Thoracic aorta (tissue), 2 donors: ENCODE measurements around the gene PPFIBP2. TPM values are rescaled to one million over a fixed set of nuclear protein-coding genes. Genes with fewer than 3 reads are reported as not detected.

ENCODE experiments used
- ATAC-seq: fragments of 150-250 bp; one replicate; pipeline ENCODE4 v1.8.0; 2017; ENCODE audit warnings: low read depth; ENCODE audit not compliant: insufficient number of reproducible peaks, low FRiP score
- DNase-seq: peaks from one replicate; pipeline ENCODE4 v3.0.0-alpha.2; 2020; ENCODE audit warnings: low spot score
- H3K27ac ChIP-seq, 2 donors: fragments of 200-600 bp; sonication (generic); 1 replicate in 1 of 2; 2 replicates in 1 of 2; pipeline ENCODE4 v1.5.1; 2016; ENCODE audit warnings: mild to moderate bottlenecking in 2 of 2, moderate library complexity in 2 of 2
- H3K27me3 ChIP-seq: fragments of 200-600 bp; sonication (generic); replicated peaks from 2 replicates; pipeline ENCODE4 v1.6.0; 2016; ENCODE audit warnings: mild to moderate bottlenecking; ENCODE audit not compliant: insufficient read depth
- H3K36me3 ChIP-seq: fragments of 200-600 bp; sonication (generic); one replicate; pipeline ENCODE4 v1.5.1; 2016
- H3K4me1 ChIP-seq, 2 donors: fragments of 200-600 bp; sonication (generic); 1 replicate in 1 of 2; 2 replicates in 1 of 2; pipeline versions ENCODE4 v1.5.1 to v1.6.0; 2016; ENCODE audit warnings: low read depth in 2 of 2, mild to moderate bottlenecking in 1 of 2; ENCODE audit not compliant: control insufficient read depth in 1 of 2
- H3K4me3 ChIP-seq: fragments of 200-600 bp; sonication (generic); 2 replicates; pipeline ENCODE4 v1.5.1; 2016; ENCODE audit warnings: mild to moderate bottlenecking
- H3K9me3 ChIP-seq: fragments of 200-600 bp; sonication (generic); 2 replicates; pipeline ENCODE4 v1.5.1; 2016
- total RNA-seq, 2 donors: library from RNA; depleted of rRNA; stranded (reverse); fragments of >200 nt; gene quantifications; one replicate each; pipeline versions ENCODE4 v1.1.0 to v1.2.3, GENCODE V29; 2016
- TF ChIP-seq, protein P1 (sequence below): fragments of 200-600 bp; sonication (generic); IDR thresholded peaks from one replicate; pipeline ENCODE4 v1.5.1; 2019; ENCODE audit warnings: antibody characterized with exemption

The PPFIBP2 gene
- total RNA-seq, 2 donors from 2014 or later = 43.5 to 48.9 TPM

DNA sequence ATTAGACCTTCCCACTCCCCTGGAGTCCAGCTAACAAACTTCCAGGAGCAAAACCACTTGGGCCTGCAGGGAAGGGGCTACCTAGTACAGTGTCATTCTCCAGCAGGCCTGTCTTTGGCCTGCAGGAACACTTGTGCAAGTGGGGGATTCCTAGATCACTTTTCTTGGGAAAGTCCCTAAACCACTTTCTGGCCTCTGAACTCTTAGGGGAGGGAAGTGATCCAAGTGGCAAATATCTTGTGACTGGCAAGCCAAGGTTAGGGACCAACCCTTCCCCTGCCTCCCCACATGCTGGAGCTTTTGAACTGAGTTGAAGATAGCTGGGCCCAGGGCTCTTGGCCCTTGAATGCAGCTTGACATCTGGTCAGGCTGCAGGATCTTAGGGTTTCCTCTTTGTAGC, 17.2 kb downstream of the PPFIBP2 start:
- H3K27ac ChIP-seq = no peak overlapping the region
- H3K27me3 ChIP-seq = no peaks in the 10 kb centered on the region
- no peaks in the 10 kb centered on the region for H3K4me1 ChIP-seq
- no peaks in the 10 kb centered on the region for H3K9me3 ChIP-seq
- H3K4me3 ChIP-seq = no peak overlapping the region
- TF ChIP-seq, protein P1, sequence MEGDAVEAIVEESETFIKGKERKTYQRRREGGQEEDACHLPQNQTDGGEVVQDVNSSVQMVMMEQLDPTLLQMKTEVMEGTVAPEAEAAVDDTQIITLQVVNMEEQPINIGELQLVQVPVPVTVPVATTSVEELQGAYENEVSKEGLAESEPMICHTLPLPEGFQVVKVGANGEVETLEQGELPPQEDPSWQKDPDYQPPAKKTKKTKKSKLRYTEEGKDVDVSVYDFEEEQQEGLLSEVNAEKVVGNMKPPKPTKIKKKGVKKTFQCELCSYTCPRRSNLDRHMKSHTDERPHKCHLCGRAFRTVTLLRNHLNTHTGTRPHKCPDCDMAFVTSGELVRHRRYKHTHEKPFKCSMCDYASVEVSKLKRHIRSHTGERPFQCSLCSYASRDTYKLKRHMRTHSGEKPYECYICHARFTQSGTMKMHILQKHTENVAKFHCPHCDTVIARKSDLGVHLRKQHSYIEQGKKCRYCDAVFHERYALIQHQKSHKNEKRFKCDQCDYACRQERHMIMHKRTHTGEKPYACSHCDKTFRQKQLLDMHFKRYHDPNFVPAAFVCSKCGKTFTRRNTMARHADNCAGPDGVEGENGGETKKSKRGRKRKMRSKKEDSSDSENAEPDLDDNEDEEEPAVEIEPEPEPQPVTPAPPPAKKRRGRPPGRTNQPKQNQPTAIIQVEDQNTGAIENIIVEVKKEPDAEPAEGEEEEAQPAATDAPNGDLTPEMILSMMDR = no peak
- H3K36me3 ChIP-seq = no peaks in the 10 kb centered on the region
- DNase-seq (no peak), ATAC-seq (no peak)

- no peak overlapping the region for H3K4me3 ChIP-seq
- DNase-seq (no peak), ATAC-seq (no peak)
- no peaks in the 10 kb centered on the region for H3K36me3 ChIP-seq
- H3K9me3 ChIP-seq = no peaks in the 10 kb centered on the region
- H3K27me3 ChIP-seq = no peaks in the 10 kb centered on the region
- TF ChIP-seq, protein P1 = no peak
- H3K4me1 ChIP-seq = no peaks in the 10 kb centered on the region
- no peak overlapping the region for H3K27ac ChIP-seq
These were observed 18.8 kb downstream of the PPFIBP2 start for GRCh38 chr11:7532405-7533145.

GRCh38 chr11:7533199-7534041, 19.6 kb downstream of the PPFIBP2 start:
- no peaks in the 10 kb centered on the region for H3K9me3 ChIP-seq
- no peak overlapping the region for H3K27ac ChIP-seq
- no peak for ATAC-seq
- no peak overlapping the region for H3K4me3 ChIP-seq
- H3K27me3 ChIP-seq = no peaks in the 10 kb centered on the region
- no peak for DNase-seq
- TF ChIP-seq, protein P1 = no peak
- H3K4me1 ChIP-seq = no peaks in the 10 kb centered on the region
- no peaks in the 10 kb centered on the region for H3K36me3 ChIP-seq

DNA sequence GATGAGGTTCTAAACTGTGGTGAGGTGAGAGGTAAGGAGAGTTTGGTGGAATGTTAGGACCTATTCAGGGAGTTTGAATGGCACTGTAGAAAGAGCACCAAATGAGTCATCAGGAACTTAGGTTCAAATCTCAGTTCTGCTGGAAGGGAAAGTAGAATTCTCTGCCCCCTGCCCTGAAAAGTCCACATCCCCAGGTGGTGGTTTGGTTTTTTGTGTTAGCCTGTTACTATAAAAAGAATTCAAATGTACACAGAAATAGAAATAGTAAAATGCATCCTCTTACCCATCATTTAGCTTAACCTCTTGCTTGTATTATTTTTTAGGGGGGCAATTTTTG, 20.2 kb downstream of the PPFIBP2 start:
- Histone ChIP-seq H3K27ac (no peak overlapping the region), H3K9me3 (no peaks in the 10 kb centered on the region), H3K4me1 (no peaks in the 10 kb centered on the region), H3K36me3 (no peaks in the 10 kb centered on the region), H3K27me3 (no peaks in the 10 kb centered on the region), H3K4me3 (no peak overlapping the region)
- DNase-seq (no peak), ATAC-seq (no peak)
- TF ChIP-seq, protein P1 = no peak

DNA sequence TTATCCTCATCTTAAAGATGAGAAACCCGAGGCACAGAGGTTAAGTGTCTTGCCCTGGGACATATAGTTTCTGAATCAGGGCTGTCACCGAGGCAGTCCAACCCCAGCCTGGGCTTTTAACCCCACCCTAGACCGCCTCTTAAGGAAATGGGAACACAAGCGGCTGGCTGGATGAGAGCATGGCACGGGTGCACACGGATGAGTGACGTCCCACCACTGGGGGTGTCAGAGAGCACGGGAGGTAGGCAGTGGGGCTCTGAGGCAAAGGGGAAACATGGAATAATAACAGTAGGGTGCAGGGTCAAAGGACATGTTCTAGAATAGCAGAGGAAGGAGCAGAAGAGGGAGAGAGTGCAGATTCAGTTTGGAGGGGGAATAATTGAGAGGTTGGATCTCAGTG, 22.3 kb downstream of the PPFIBP2 start:
- Histone ChIP-seq H3K36me3 (no peaks in the 10 kb centered on the region), H3K4me3 (no peak overlapping the region), H3K9me3 (no peaks in the 10 kb centered on the region), H3K27me3 (no peaks in the 10 kb centered on the region), H3K4me1 (no peaks in the 10 kb centered on the region), H3K27ac (no peak overlapping the region)
- no peak for DNase-seq
- no peak for ATAC-seq
- TF ChIP-seq, protein P1 = no peak
